KG1 (cell line): ENCODE data around the gene NAP1L4.

Experiments
- DNase-seq: peaks from one replicate; lab custom pipeline; 2025; lab: John Stamatoyannopoulos, UW

NAP1L4 gene

DNA sequence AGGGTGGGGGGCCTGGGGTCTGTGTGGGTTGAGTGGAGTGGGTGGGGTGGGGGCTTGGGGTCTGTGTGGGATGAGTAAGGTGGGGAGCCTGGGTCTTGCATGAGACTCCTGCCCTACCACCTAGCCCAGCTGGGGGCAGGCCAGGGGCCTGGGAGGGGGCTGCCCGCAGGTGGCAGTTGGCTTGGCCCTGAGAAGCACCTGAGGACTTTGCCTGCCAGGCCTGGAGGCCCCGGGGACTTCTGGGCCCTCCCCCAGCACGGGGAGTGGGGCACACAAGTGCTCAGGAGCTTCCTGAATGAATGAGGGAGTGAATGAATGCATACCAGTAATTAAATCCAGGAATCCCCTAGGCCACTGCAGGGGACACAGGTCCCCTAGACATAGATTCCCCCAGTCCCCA, 69.5 kb downstream of the NAP1L4 start:
- no peak for DNase-seq

- DNase-seq: no peak
These were observed 70.2 kb downstream of the NAP1L4 start for GRCh38 chr11:2921742-2922493.

GRCh38 chr11:2921261-2921660, 70.9 kb downstream of the NAP1L4 start:
- no peak for DNase-seq

GRCh38 chr11:2920343-2920742, 71.8 kb downstream of the NAP1L4 start:
- no peak for DNase-seq

GRCh38 chr11:2919837-2920236, 72.3 kb downstream of the NAP1L4 start:
- no peak for DNase-seq

DNA sequence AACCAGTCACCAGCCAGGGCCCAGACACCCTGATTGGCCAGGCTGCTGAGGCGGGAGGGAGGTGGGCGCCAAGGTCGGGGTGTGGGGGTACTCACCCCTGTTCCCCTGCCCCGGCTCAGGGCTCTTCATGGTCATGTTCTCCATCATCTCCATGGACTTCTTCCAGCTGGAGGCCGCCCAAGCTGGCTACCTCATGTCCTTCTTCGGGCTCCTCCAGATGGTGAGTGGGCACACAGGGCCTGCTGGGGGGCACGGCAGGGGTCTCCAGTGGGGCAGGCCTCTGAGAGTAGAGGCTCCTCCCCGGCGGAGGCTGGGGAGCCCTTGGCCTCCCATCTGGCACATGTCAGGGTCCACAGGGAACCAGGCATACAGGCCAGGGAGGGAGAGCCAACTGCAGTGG, 72.9 kb downstream of the NAP1L4 start:
- no peak for DNase-seq

DNA sequence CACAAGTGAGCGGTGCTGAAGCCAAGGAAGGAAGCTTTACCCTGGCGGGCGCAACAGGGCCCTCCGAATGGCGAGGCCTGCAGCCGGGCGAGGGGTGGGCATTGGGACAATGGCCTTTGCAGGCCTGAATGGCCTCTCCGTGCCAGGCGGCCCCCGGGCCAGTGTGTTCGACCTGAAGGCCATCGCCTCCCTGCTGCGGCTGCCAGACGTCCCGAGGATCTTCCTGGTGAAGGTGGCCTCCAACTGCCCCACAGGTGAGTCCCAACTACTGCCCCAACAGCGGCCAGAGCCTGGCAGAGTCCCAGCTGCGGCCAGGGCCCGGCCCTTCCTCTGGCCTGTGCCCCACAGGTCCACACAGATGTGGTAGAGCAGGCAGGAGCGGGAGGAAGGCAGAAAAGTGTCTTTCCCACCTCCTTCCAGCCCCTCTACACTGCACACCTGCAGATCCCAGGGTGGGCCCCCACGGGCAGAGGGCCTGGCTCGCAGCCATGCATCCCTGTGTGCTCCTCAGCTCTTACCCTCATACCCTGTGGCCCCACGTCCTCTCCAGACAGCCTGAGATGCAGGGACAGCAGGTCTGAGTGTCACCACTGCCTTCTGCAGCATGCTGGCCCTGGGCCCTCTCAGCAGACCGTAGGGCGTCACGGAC, 74.2 kb downstream of the NAP1L4 start:
- DNase-seq: no peak

DNA sequence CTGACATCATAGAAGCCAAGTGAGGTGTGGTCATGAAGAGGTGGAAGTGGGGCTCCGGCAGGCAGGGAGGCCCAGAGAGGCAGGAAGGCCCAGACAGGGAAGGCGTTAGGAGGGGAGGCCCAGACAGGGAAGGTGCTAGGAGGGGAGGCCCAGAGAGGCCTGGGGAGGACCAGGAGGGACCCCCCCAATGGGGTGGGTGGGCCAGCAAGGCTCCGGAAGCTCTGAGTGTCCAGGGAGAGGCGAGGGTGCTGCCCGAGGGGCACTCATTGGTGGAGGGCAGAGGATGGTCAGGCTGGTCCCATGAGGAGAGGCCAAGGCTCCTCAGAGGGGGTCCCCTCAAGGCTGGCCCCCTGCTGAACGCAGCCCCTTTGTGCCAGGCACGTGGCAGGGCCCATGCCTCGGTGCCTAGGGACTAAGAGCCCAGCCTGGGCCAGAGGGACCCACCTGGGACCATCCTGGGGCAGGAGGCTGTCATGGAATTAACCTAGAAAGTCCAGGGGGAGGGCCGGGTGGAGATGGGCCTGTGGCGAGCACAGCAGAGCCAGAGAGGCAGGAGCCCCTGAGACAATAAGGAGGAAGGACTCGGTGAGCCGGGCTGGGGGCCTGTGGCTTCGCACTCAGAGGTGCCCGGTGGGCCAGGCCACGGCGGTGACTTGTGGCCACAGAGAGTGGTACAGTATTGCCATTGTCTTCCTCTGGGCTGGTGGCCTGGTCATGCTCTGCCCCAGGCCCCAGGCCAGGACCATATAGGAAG, 75.1 kb downstream of the NAP1L4 start:
- DNase-seq: no peak

DNA sequence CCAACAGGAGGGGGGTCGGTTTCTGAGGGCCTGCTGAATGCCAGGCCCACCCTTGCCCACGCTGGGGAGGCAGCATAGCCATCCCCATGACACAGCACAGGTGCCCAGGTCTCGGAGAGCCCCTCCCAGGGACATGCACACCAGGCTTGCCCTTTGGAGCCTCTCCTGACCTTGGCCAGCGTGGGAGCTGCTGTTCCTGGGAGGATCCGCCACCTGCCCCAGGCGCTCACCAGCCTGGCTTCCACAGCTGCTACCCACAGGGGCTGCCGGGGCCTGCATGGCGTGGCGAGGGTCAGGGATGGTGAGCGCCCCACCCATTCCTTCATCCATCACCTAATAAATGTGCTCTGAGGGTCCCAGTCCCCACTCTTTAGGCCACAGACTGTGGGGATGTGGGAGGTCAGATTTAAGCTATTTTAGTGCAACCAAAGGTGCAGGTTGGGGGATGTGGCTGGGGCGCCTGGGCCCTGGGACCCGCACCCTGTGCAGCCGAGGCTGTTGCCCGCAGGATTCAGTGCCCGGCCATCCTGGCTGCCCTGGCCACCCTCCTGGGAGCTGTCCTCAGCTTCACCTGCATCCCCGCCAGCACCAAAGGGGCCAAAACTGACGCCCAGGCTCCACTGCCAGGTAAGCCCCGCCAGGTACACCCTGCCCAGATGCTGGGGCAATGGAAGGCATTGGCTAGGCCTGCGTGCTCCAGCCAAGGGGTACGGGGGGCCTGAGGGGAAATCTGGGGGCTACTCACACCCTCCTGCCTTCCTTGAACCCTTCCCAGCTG, 75.8 kb downstream of the NAP1L4 start:
- no peak for DNase-seq

DNA sequence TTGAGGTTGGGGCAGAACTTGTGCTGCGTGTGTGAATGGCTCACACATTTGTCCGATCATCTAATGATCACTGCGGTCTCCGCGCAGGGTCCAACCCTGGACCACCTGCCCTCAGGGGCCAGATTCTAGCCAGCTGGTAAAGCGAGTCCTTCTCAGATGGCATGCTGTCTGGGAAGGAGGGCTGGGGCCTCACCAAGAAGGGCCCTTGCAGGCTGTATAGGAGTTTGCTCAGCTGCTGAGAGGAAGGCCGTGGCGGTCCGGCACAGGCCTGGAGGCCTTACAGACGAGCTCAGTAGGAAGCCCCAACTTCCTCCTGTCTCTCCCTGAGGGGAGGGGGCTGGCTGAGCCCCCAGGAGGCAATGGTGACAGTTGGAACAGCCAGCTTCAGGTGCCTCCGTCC, 76.7 kb downstream of the NAP1L4 start:
- DNase-seq: no peak

- DNase-seq: no peak
These were observed 77.5 kb downstream of the NAP1L4 start for GRCh38 chr11:2914455-2915195.

DNA sequence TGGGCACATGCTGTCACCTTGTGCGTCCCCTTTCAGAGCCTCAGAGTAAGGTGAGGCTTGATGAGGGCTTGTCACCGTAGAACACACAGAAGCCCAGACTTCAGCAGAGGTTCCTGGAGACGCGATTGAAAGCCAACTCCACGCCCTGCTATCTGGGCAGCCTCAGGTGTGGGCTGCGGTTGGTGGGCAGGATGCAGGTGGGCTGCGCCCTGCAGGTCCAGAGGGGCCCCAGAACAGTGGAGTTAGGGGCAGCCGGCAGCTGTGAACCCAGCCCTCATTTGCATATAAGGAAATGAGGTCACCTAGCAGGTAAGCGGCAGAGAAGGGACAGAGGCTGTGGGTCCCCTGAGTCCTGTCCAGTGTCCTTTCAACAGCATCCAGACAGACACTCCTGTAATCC, 78.4 kb downstream of the NAP1L4 start:
- no peak for DNase-seq

DNA sequence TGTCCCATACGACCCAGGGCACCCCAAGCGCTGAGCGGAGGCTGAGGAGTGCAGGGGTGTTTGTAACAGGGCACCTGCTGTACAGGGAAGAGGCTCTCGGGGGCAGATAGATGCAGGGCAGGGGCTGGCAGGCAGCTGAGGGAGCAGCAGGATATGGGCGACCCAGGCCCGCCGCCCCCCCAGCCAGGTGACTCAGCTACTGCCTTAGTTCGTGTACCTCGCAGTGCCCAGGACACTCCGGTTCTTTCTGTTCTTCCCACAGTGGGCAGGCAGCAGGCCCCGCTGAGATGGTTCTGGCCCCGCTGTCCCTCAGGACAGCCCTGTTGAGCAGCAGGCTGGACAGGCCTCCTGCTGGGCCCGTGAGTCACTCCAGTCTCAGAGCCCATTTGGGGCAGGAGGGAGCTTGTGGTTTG, 79.1 kb downstream of the NAP1L4 start:
- DNase-seq: no peak

GRCh38 chr11:2912498-2912897, 79.6 kb downstream of the NAP1L4 start:
- no peak for DNase-seq

DNA sequence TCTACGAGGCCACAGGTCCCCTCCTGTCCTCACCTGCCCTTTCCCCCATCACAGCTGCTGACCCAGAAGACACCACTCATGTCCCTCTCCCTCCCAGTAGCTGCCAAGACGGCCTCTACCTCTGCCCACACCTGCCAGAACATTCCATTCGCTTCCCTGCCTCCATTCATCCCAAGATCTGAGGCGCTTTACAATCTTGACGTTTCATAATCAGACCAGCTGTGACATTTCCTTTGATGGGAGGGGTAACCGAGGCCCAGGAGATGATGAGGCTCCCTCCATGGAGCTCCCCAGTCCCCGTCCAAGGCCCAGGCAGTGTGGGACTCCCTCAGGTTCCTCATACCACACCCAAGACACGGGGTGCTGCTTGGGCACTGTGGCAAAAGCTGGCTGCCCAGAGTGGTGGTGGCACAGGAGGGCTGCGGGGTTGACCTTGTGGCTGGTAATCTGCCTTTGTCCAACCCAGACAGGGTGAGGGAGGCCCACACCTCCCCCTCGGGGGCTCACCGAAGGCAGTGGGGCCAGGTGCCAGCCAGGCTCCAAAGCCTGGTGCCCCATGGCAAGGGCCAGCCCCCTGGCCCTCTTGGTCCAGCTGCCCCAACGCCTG, 80.2 kb downstream of the NAP1L4 start:
- no peak for DNase-seq

GRCh38 chr11:2911088-2911784, 80.9 kb downstream of the NAP1L4 start:
- DNase-seq: no peak

DNA sequence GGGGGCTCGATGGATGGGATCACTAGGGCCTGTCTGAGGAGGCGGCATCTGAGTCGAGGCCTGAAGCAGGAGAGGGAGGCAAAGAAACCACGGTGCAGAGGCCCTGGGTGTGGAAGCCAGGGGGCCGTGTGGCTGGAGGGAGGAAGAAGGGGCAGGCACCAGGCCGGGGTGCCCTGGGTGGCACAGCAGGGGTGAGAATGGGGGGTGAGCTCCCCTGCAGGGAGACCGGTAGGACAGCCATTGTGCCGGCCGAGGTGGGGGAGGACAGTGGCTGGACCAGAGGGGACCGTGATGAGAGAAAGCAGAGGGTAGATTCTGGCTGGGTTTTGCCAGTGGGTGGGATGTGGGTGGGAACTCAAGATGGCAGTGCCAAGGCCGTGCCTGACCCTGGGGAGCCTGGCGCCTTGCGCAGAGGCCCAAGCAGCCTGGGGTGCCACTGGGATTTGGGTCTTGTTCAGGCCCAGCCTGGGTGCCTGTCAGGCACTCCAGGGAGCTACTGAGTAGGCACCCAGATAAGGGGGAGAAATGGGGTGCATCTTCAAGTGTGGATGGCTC, 81.7 kb downstream of the NAP1L4 start:
- DNase-seq: no peak

- DNase-seq: no peak
These were observed 82.8 kb downstream of the NAP1L4 start for GRCh38 chr11:2909133-2909902.

GRCh38 chr11:2908130-2908529, 84.0 kb downstream of the NAP1L4 start:
- DNase-seq: no peak
